ENCODE results near the gene PARD3B.

PARD3B gene

DNA sequence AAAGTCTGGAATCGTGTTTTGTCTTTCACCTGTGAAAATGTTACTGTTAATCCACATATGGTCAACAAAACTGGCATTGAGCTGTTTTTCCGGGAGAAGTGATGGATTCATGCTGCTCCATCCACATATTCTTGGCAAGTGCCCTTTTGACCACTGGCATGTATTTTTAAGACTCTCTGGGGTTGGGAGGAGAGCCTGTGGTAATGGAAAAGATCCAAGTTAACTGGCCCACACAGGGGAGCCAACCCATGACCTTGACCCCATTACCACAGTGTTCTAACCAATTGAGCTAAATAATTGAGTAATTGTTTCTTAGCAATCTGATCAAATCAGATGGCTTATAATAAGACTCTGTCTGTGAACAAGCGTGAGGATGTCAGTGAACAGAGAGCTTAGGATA lies 840.8 kb downstream of the PARD3B start:
- Histone ChIP-seq H3K9me2 (replicated peaks; ENCODE audit: insufficient read depth, low read length) (no peaks in the 10 kb centered on the region), H3K9ac (ENCODE audit: low read length) (no peak overlapping the region), H3K4me2 (ENCODE audit: low read depth, low read length, poor library complexity, severe bottlenecking) (no peak overlapping the region), H3K4me3 (ENCODE audit: insufficient read depth, low read length, poor library complexity, severe bottlenecking) (no peak overlapping the region), H3F3A (ENCODE audit: insufficient read depth) (no peaks in the 10 kb centered on the region), H4K20me1 (ENCODE audit: low read depth, low read length) (no peaks in the 10 kb centered on the region), H3K27ac (ENCODE audit: low read depth, low read length) (no peak overlapping the region), H3K27me3 (ENCODE audit: low read length) (no peaks in the 10 kb centered on the region), H2AFZ (ENCODE audit: low read depth, low read length, severe bottlenecking) (no peak overlapping the region), H3K9me3 (ENCODE audit: insufficient read depth, low read length) (no peaks in the 10 kb centered on the region), H3K79me2 (ENCODE audit: insufficient read depth, low read length) (no peaks in the 10 kb centered on the region), H3K36me3 (ENCODE audit: low read length) (no peaks in the 10 kb centered on the region)
- no peak for TF ChIP-seq EZH2phosphoT487 (conservative IDR thresholded peaks at IDR 0.05; ENCODE audit: low read length)
- TF ChIP-seq, protein P1, sequence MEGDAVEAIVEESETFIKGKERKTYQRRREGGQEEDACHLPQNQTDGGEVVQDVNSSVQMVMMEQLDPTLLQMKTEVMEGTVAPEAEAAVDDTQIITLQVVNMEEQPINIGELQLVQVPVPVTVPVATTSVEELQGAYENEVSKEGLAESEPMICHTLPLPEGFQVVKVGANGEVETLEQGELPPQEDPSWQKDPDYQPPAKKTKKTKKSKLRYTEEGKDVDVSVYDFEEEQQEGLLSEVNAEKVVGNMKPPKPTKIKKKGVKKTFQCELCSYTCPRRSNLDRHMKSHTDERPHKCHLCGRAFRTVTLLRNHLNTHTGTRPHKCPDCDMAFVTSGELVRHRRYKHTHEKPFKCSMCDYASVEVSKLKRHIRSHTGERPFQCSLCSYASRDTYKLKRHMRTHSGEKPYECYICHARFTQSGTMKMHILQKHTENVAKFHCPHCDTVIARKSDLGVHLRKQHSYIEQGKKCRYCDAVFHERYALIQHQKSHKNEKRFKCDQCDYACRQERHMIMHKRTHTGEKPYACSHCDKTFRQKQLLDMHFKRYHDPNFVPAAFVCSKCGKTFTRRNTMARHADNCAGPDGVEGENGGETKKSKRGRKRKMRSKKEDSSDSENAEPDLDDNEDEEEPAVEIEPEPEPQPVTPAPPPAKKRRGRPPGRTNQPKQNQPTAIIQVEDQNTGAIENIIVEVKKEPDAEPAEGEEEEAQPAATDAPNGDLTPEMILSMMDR (IDR thresholded peaks at IDR 0.05; ENCODE audit: insufficient read depth, low read length, poor library complexity, severe bottlenecking), result no peak

DNA sequence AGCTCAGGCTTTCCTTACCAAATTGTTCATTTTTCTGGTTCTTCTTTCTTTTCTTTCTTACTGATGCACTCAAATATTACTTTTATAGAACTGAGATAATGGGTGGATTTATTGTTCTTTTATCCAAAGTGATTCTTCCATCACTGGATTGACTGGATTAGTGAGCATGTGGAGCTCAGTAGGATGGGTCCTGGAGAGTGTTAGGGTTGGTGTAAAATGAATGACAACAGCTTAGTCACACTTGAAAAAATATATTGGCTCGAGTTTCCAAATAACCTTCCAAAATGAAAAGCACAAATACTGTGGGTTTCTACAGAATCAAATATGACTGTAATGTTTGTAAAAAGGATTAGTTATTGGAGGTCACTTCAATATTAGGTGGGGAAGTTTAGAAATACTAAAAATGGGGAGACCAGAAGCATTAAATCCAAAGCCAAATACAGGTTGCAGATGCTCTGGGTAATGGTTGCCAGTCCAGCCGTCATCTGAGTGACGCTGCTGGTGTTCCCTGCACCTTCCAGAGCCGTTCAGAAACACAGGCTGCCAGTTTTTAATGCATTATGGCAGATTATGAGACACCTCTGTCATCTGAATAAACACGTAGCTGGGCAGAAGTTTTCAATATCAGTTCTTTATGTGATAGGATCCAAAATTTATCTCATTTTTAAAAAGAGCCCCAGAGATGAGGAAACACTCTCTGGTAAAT lies 842.2 kb downstream of the PARD3B start:
- H3K27me3 ChIP-seq (ENCODE audit: low read length), result no peaks in the 10 kb centered on the region
- H3K36me3 ChIP-seq (ENCODE audit: low read length), result no peaks in the 10 kb centered on the region
- no peaks in the 10 kb centered on the region for H3K9me2 ChIP-seq (replicated peaks; ENCODE audit: insufficient read depth, low read length)
- H3K9ac ChIP-seq (ENCODE audit: low read length), result no peak overlapping the region
- H3F3A ChIP-seq (ENCODE audit: insufficient read depth), result no peaks in the 10 kb centered on the region
- no peaks in the 10 kb centered on the region for H3K9me3 ChIP-seq (ENCODE audit: insufficient read depth, low read length)
- TF ChIP-seq, protein P1 (IDR thresholded peaks at IDR 0.05; ENCODE audit: insufficient read depth, low read length, poor library complexity, severe bottlenecking), result no peak
- H3K4me3 ChIP-seq (ENCODE audit: insufficient read depth, low read length, poor library complexity, severe bottlenecking), result no peak overlapping the region
- H3K4me2 ChIP-seq (ENCODE audit: low read depth, low read length, poor library complexity, severe bottlenecking), result no peak overlapping the region
- H3K27ac ChIP-seq (ENCODE audit: low read depth, low read length), result no peak overlapping the region
- H2AFZ ChIP-seq (ENCODE audit: low read depth, low read length, severe bottlenecking), result no peak overlapping the region
- no peaks in the 10 kb centered on the region for H4K20me1 ChIP-seq (ENCODE audit: low read depth, low read length)
- no peaks in the 10 kb centered on the region for H3K79me2 ChIP-seq (ENCODE audit: insufficient read depth, low read length)

DNA sequence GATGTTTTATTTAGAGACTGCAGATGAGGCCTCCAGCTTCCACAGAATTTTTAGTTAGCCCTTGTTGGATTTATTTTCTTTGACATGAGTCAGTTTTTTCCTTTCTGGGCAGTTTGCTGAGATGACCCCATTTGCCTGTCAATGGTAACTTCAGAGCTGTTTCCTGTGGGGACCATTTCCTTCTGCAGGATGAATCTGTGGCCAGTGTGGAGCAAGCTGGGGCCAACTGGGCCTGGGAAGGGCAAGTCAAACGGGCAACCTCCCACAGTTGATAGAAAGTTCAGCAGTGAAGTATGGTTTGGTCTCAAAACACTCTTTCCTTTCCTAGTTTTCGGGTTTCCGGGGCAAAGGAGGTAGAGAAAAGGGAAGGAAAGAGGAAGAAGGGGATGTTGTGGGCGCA lies 845.6 kb downstream of the PARD3B start:
- H2AFZ ChIP-seq (ENCODE audit: low read depth, low read length, severe bottlenecking), result no peak overlapping the region
- H3K79me2 ChIP-seq (ENCODE audit: insufficient read depth, low read length), result no peaks in the 10 kb centered on the region
- H3K27ac ChIP-seq (ENCODE audit: low read depth, low read length), result no peak overlapping the region
- no peaks in the 10 kb centered on the region for H3F3A ChIP-seq (ENCODE audit: insufficient read depth)
- H3K36me3 ChIP-seq (ENCODE audit: low read length), result no peaks in the 10 kb centered on the region
- no peaks in the 10 kb centered on the region for H3K27me3 ChIP-seq (ENCODE audit: low read length)
- H3K9ac ChIP-seq (ENCODE audit: low read length), result no peak overlapping the region
- TF ChIP-seq, protein P1 (IDR thresholded peaks at IDR 0.05; ENCODE audit: insufficient read depth, low read length, poor library complexity, severe bottlenecking), result no peak
- no peak for TF ChIP-seq EZH2phosphoT487 (conservative IDR thresholded peaks at IDR 0.05; ENCODE audit: low read length)
- no peak overlapping the region for H3K4me3 ChIP-seq (ENCODE audit: insufficient read depth, low read length, poor library complexity, severe bottlenecking)
- H3K9me3 ChIP-seq (ENCODE audit: insufficient read depth, low read length), result no peaks in the 10 kb centered on the region
- H3K9me2 ChIP-seq (replicated peaks; ENCODE audit: insufficient read depth, low read length), result no peaks in the 10 kb centered on the region
- H3K4me2 ChIP-seq (ENCODE audit: low read depth, low read length, poor library complexity, severe bottlenecking), result no peak overlapping the region
- no peaks in the 10 kb centered on the region for H4K20me1 ChIP-seq (ENCODE audit: low read depth, low read length)

Data from SU-DHL-6 (cell line).